Skin epidermis (tissue), 12 donors: ENCODE results near the gene TRAF2.
"Not testable (repeated sequence)": the region's sequence is repeated elsewhere in the genome, so short reads cannot be mapped to it uniquely, and the experiment has no call there.

Experiments used
- H3K27ac ChIP-seq, 21 experiments: fragments of 200-600 bp; sonication (generic) in 11 of 21; one replicate each; pipeline ENCODE4 v1.5.0; 2020; ENCODE audit warnings: mild to moderate bottlenecking in 3 of 21, inconsistent platforms in 2 of 21, moderate library complexity in 2 of 21
- H3K4me3 ChIP-seq, 7 experiments: fragments of 200-600 bp; sonication (generic) in 2 of 7; one replicate each; pipeline ENCODE4 v1.5.0; 2020; ENCODE audit warnings: inconsistent platforms in 2 of 7, mild to moderate bottlenecking in 2 of 7, moderate library complexity in 1 of 7

Gene TRAF2

DNA sequence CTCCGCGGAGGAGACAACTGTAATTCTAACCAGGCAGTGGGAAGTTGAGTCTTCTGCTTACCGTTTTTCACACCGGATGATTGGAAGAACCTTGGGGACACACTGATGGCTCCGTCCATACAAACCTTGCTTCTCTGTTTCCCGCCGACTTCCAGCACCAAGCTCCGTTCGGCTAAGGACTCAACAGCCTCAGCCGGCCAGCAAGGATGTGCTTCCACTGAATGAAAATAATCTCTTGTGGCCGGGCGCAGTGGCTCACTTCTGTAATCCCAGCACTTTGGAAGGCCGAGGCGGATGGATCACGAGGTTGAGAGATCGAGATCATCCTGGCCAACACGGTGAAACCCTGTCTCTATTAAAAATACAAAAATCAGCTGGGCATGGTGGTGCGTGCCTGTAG is 18.4 kb upstream of the TRAF2 start:
- H3K4me3 ChIP-seq: no peak overlapping the region

DNA sequence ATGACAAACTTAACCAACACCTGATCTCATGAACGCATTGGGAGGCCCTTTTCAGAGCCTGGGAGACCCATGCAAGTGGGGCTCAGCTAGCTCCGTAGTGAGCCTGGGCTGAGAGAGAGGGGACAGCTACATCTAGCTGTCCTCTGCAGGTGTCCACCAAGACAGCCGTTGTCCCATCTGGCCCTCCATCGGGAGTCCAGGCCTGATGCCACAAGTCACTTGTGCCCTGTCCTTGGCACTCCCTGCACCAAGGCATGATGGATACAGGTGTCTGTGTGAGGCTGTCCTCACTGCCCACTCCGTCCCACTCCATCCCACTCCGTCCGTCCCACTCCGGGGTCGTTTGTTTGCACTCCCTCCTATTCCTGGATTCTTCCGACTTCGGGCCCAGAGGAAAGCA is 17.7 kb upstream of the TRAF2 start:
- Histone ChIP-seq H3K27ac (no peak overlapping the region), H3K4me3 (no peak overlapping the region)

More for the DNA sequence above, 18.4 kb upstream of the TRAF2 start:
- H3K27ac ChIP-seq: no peak overlapping the region

DNA sequence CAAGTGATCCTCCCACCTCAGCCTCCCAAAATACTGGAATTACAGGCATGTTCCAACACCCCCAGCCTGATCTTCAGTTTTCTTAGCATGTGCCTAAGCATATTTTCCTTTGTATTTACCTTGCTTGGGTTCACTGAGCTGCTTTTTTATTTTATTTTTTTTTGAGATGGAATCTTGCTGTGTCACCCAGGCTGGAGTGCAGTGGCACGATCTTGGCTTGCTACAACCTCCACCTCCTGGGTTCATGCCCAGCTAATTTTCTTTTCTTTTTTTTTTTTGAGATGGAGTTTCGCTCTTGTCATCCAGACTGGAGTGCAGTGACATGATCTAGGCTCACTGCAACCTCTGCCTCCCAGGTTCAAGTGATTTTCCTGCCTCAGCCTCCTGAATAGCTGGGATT is 16.7 kb upstream of the TRAF2 start:
- not testable (repeated sequence) for H3K27ac ChIP-seq, H3K4me3 ChIP-seq

DNA sequence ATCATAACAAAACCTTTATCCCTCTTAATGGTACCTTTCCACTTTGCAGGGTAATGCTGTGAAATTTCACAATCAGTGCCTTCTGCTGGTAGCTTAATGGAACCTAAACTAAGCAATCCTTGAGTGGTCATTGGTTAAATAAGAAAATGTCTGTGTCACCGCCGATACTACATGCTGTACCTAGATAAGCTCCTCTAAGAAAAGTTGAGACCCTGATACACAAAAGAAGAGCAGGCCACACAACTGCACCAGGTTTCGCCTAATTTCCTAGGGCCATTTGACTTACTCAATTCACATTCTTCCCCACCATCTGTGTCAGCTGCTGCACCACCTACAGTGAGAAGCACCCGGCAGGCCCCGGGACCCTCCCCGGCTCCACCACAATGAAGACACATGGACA is 11.2 kb upstream of the TRAF2 start:
- Histone ChIP-seq H3K27ac (no peak overlapping the region), H3K4me3 (no peak overlapping the region)

DNA sequence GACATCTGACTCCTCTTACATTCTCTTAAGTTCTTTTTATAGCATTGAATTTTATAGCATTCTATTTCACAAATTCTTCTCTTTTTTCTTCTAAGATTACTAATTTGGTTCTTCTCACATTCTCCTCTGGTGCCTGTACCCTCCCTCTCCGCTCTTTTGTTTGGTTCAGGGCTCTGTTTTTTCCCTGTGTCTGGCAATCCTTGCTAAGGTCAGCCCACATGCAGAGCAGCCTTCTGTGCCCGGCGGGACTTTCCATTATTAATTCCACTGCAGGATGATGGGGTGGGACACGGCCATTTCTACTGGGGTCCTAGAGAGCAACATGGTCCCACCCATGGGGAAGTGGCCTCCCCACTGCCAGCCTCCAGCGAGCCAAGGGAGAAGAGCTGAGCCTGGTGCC is 9.8 kb upstream of the TRAF2 start:
- no peak overlapping the region for H3K27ac ChIP-seq
- H3K4me3 ChIP-seq: no peak overlapping the region

DNA sequence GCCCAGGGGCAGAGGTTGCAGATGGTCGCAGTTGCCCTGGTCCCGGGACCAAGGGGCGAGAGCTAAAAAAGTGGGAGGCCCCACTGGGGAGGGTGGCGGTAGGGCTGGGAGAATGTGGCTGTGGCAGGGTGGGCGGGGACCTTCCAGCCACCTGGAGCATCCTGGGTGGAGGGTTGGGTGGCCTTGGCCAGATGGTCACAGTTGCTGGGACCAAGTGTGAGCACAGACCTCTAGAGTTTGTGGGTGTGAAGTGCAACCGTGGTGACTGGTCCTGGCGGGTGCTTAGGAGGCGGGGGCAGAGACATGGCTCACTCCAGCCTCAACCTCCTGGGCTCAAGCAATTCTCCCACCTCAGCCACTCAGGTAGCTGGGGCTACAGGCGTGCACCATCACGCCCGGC is 5.7 kb upstream of the TRAF2 start:
- Histone ChIP-seq H3K27ac (peak overlapping the region in 1 of 21 experiments; percentile 96), H3K4me3 (no peak overlapping the region)

DNA sequence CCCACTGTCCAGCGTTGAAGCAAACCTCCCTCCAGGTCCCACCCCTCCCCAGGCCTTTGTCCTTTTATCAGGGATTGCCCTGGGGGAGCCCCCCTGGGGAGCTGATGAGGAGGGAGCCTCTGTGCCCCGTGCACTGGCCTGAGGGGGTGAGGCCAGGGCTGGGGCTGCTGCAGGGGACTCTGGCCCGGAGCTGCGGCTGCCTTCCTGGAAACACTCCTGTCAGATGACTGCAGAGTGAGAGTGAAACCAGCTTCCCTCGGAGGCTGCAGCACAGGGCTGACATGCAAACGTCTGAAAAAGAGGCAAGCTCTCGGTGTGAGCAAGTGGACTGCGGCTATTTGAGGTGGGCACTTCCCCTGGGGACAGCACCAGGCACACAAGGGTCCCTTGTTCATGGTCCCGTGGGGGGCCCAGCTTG is 4.6 kb upstream of the TRAF2 start:
- peak overlapping the region; percentile 6 to 38 (median 25) for H3K4me3 ChIP-seq
- H3K27ac ChIP-seq: peak overlapping the region in 20 of 21 experiments; percentile 37 to 96 (median 84)

DNA sequence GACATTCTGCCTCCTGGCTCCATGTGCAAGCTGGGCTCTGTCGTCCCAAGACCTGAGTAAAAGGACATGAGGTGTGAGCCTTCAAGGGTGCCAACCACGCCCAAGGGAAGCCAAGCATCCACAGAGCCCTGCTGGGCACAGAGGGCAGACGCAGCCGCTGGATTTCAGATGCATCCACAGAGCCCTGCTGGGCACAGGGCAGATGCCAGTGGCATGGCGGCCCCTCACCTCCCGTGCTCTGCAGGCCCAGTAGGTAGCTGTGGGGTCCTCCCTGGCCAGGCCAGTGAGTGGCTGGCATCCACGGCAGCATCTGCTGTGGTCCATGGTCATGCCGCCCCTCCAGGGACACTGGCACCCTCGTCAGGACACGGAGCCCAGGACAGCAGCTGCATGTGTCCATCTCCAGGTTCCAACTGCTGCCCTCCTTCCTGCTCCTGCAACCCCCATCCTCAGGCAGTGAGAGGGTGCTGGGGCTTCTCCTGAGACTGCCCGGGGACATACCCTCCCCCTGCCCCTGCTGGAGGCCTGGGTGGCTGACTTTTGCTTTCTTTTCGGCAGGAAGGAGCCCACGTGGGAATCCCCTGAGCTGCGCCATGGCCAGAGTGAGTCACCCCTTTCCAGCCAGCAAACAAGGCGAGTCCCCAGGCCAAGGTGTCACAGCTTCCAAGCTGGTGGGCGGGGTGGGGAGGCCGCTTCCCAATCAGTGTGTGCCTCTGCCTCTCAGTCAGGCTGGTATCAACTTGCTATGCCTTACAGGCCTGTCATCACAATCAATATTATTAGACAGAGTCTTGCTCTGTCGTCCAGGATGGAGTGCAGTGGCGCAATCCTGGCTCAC is 4.0 kb upstream of the TRAF2 start:
- Histone ChIP-seq H3K27ac (peak overlapping the region in 20 of 21 experiments; percentile 37 to 96 (median 84)), H3K4me3 (peak overlapping the region; percentile 6 to 38 (median 25))

DNA sequence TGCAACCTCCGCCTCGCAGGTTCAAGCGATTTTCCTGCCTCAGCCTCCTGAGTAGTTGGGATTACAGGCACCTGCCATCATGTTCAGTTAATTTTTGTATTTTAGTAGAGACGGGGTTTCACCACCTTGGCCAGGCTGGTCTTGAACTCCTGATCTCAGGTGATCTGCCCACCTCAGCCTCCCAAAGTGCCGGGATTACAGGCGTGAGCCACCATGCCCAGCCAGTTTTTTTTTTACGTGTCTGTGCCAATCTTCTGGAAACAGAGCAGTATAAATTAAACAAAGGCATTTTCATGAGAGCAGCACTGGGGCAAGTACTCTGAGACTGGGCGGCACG is 3.4 kb upstream of the TRAF2 start:
- peak overlapping the region in 18 of 21 experiments; percentile 47 to 96 (median 83) for H3K27ac ChIP-seq
- not testable (repeated sequence) for H3K4me3 ChIP-seq

DNA sequence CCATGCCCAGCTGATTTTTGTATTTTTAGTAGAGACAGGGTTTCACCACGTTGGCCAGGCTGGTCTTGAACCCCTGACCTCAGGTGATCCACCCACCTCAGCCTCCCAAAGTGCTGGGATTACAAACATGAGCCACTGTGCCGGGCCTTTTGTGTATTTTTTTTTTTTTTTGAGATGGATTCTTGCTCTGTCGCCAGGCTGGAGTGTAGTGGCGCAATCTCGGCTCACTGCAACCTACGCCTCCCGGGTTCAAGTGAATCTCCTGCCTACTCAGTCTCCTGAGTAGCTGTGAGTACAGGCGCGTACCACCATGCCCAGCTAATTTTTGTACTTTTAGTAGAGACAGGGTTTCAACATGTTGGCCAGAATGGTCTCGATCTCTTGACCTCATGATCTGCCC is 2.6 kb upstream of the TRAF2 start:
- H3K27ac ChIP-seq: peak overlapping the region in 8 of 21 experiments; percentile 50 to 96 (median 84)
- H3K4me3 ChIP-seq: not testable (repeated sequence)

DNA sequence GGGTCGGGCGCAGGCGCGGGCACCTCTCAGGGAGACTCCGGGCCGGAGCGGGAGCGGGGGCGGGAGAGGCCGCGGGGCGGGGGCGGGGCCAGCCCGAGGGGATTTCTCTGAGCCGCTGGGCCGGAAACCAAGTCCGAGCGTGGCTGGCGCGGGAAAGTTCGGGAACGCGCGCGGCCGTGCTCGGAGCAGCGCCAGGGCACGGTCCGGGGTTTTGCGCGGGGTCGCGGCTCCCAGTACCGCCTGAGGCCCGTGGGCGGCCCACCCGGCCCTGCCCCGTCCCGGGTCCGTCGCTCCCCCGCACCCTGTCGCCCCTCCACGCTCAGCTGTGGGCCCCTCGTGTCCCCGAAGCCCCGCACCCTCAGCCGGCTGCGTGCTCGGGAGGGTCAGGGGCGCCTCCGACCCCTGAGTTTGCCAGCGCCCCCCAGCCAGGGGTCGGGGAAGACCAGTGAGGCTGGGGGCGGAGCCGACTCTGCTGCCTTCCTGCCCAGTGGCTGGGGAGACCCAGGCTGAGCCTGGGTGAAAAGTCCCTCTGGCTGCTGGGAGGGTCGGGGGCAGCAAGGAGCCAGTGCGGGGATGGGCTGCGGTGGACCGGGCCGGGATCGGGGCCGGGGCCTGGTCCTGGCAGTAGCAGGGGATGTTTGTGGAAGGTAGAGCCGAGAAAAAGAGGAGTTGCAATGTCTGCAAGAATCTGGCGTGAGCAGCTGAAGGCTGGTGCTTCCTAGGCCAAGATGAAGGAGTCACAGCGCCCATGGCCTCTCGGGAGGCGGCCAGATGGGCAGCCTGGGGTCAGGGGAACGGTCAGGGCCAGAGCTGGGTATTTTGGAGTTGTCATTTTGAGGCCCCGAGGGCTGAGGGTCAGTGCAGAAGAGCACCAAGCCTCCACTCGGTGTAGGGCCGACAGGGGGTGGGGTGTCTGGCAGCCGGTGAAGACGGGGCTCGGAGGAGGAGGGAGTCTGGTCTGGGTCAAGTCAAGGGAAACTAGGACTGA is 588 bp downstream of the TRAF2 start:
- peak overlapping the region; percentile 84 to 99 (median 91) for H3K27ac ChIP-seq

DNA sequence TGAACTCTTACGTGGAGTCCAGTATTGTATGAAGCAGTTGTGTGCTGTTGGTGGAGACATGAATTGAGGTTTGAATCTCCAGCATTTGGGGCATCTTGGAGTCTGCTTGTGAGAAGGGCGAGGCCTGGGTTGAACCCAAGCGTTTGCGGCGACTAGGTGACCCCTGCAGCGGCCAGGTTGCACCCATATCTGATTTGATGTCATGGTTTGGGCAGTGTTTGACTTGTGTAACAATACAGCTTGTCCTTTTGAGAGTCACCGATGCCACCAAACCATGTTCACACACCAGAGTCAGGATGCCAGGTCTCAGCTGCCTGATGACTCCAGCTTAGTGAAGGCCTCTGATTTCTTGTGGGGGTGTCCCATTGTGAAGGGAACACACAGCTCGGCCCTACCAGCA is 2.1 kb downstream of the TRAF2 start:
- Histone ChIP-seq H3K27ac (peak overlapping the region in 2 of 21 experiments; percentile 14 to 90), H3K4me3 (no peak overlapping the region)

More for the DNA sequence above, 588 bp downstream of the TRAF2 start:
- H3K4me3 ChIP-seq: peak overlapping the region; percentile 77 to 99 (median 90)

DNA sequence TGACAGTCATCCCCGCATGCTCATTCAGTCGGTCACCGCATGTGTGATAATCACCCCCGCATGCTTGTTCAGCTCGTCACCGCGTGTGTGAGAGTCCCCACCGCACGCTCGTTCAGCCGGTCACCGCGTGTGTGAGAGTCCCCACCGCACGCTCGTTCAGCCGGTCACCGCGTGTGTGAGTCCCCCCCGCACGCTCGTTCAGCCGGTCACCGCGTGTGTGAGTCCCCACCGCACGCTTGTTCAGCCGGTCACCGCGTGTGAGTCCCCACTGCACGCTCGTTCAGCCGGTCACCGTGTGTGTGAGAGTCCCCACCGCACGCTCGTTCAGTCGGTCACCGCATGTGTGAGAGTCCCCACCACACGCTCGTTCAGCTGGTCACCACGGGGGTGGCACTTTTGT is 3.5 kb downstream of the TRAF2 start:
- H3K4me3 ChIP-seq: no peak overlapping the region
- no peak overlapping the region for H3K27ac ChIP-seq

DNA sequence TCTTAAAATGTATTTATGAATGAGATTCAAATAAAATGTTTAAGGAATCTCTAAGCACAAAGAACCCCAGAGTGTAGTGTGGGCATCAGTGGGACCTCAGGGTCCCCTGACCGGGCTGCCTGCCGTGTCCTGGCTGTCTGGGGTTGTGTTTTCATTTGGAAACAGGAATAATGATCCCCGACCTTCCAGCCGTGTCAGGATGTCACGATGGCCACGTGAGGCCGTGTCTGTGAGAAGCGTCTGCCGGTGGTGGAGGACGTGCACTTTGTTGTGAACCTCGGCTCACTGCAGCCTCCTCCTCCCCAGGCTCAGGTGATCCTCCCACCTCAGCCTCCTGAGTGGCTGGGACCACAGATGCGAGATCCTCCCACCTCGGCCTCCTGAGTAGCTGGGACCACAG is 4.3 kb downstream of the TRAF2 start:
- Histone ChIP-seq H3K27ac (no peak overlapping the region), H3K4me3 (no peak overlapping the region)

DNA sequence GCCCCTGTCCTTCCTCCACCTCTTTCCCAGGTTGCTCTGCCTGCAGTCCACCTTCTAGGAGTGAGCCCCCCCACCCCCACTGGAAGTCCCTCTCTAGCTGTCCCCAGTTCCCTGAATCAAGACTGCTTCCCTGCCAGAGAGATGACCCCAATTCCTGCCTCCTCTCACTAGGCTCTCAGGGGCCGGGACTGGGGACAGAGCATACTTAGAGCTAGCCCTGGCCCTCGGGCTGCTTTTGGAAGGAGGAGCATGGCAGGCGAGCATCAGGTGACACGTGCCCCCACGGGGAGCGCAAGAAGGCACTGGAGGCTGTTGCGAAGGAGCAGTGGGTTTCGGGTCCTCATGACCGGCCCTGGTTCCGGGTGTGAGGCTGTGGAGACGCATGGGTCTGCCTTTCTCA is 9.7 kb downstream of the TRAF2 start:
- Histone ChIP-seq H3K27ac (no peak overlapping the region), H3K4me3 (no peak overlapping the region)

DNA sequence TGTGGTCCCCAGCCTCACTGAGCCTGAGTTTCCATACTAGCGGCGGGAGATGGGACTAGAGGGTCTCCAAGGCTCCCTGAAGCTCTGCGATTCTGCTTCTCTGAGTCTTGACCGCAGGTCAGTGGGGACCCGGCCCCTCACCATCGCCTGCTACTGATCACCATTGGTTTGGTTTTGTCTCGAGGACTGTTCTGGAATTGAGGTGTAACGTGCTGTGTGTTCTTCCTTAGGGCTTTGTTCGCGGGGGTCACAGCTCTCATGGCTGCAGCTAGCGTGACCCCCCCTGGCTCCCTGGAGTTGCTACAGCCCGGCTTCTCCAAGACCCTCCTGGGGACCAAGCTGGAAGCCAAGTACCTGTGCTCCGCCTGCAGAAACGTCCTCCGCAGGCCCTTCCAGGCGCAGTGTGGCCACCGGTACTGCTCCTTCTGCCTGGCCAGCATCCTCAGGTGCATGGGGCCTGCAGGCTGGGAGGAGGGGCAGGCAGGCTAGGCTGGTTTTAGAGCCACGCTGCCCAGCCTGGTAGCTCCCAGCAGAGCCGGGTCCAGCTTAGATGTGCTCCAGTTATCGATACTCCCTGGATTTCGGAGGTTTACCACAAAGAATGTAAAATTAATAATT is 12.3 kb downstream of the TRAF2 start:
- Histone ChIP-seq H3K27ac (peak overlapping the region in 5 of 21 experiments; percentile 0 to 20 (median 5)), H3K4me3 (no peak overlapping the region)

DNA sequence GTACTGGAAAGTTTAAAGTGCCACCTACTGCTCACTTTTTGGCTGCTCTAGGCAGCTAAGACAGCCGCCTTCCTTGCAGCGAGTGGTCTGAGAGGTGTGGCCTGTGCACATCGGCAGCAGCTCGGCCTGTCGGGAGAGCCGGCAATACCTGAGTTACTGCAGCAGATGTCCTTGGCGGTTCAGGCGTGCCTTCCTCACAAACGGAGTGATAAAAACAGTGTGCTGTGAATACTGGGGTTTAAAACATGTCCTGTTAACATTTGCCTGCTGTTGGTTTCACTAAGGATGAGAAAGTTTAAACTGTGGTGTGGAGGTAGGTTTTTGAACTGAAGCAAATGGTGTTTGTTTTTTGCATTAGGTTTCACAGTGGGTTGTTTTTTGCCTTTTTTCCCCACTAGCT is 12.9 kb downstream of the TRAF2 start:
- H3K4me3 ChIP-seq: no peak overlapping the region
- peak overlapping the region in 6 of 21 experiments; percentile 4 to 96 (median 66) for H3K27ac ChIP-seq

DNA sequence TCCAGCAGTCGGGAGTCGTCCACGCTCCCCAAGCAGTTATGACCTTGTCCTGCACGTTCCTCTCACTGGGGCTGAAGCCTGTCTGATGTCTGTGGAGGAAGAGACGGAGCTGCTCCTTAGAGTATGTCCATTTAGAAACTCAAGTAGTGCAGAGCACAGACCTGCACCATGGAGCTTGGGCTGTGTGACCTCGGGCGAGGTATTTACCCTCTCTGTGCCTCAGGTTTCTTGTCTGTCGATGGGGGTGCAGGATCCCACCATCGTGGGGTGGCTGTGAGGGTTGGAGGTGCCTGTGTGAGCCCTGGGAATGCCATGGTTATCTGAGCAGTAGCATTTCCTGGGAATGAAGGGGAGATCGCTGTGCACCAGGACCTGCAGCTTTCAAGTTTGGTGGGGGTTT is 14.2 kb downstream of the TRAF2 start:
- peak overlapping the region in 18 of 21 experiments; percentile 85 to 99 (median 91) for H3K27ac ChIP-seq

DNA sequence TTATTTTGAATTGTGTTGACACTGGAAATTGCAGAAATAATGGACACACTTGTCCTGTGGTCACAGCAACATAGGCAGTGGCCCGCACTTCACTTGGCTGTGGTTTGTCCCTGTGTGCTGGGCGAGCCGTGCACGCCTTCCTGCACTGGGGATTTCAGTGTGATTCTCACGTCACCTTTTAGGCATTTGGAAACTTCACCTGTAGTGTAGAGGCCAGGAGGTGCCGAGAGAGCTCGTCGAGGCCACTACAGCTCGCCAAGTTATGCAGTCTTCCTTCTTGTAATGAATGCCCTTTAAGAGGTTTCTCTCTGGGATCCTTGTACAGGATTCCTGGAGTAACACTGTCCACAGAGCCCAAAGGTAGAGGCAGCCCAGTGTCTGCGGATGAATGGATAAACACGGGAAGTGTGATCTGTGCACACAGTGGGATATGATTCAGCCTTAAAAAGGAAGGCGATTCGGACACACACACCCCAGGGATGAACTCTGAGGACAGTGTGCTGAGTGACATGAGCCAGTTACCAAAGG is 14.7 kb downstream of the TRAF2 start:
- H3K4me3 ChIP-seq: no peak overlapping the region

More for the DNA sequence above, 14.2 kb downstream of the TRAF2 start:
- H3K4me3 ChIP-seq: no peak overlapping the region

More for the DNA sequence above, 14.7 kb downstream of the TRAF2 start:
- H3K27ac ChIP-seq: peak overlapping the region in 20 of 21 experiments; percentile 66 to 99 (median 90)
